NCI-H146 treated with DMSO at 0.1 percent for 48 hours (cell line): Measurements from ENCODE around the gene NDUFA13.

ENCODE experiments used
- DNase-seq: peaks from one replicate; lab custom pipeline; 2025; ENCODE audit not compliant: unreplicated experiment; lab: John Stamatoyannopoulos, UW

NDUFA13 gene

GRCh38 chr19:19506592-19506991, 9.4 kb upstream of the NDUFA13 start:
- no peak for DNase-seq

- DNase-seq: no peak
Measured at GRCh38 chr19:19507354-19507753, 8.7 kb upstream of the NDUFA13 start.

- DNase-seq: no peak
Measured at GRCh38 chr19:19508217-19508616, 7.8 kb upstream of the NDUFA13 start.

GRCh38 chr19:19510432-19510831, 5.6 kb upstream of the NDUFA13 start:
- no peak for DNase-seq

- DNase-seq: no peak
Measured at GRCh38 chr19:19513682-19514081, 2.3 kb upstream of the NDUFA13 start.

GRCh38 chr19:19514215-19514657, 1.8 kb upstream of the NDUFA13 start:
- no peak for DNase-seq

DNA sequence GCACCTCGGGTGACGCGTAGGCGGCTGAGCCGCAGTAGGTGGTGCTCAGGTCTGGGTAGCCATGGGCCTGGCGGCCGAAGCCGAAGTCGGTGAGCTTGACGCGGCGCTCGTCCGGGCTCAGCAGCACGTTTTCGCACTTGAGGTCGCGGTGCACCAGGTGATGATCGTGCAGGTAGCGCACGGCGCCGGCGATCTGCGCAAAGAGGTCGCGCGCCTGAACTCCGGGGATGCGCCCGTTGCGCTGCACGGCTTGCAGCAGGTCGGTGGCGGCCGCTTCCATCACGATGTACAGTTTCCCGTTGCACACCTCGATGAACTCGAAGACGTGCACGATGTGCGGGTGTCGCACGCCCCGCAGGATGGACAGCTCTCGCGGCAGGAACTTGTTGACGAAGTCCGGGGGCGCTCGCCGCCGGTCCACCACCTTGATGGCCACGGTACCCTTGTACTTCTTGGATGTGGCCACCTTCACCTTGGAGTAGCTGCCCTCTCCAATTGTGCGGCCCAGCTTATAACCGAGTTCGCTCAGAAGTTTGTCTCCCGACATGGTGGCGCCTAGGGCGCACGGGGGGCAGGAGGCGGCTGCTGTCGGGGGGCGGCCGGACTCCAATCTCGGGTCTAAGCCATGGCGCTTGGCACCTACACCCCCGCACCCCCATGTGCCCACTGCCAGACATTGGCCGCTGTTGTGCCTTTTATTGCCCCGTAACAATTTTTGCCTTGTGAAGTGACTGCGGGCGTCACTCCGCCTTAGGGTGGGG, 964 bp upstream of the NDUFA13 start, which contains the start of gene TSSK6:
TSS of gene TSSK6 (minus strand) at position 668 of the 761 bp plus-strand sequence. CDS start at position 547, 121 bp downstream.
- no peak for DNase-seq

- no peak for DNase-seq
Measured at GRCh38 chr19:19517235-19517619, 1.2 kb downstream of the NDUFA13 start.

GRCh38 chr19:19520989-19521388, 5.0 kb downstream of the NDUFA13 start:
- DNase-seq: no peak

GRCh38 chr19:19523177-19523576, 7.2 kb downstream of the NDUFA13 start:
- DNase-seq: no peak

- no peak for DNase-seq
Measured at GRCh38 chr19:19524053-19524452, 8.0 kb downstream of the NDUFA13 start.

- DNase-seq: no peak
Measured at GRCh38 chr19:19525611-19526380, 9.8 kb downstream of the NDUFA13 start.

DNA sequence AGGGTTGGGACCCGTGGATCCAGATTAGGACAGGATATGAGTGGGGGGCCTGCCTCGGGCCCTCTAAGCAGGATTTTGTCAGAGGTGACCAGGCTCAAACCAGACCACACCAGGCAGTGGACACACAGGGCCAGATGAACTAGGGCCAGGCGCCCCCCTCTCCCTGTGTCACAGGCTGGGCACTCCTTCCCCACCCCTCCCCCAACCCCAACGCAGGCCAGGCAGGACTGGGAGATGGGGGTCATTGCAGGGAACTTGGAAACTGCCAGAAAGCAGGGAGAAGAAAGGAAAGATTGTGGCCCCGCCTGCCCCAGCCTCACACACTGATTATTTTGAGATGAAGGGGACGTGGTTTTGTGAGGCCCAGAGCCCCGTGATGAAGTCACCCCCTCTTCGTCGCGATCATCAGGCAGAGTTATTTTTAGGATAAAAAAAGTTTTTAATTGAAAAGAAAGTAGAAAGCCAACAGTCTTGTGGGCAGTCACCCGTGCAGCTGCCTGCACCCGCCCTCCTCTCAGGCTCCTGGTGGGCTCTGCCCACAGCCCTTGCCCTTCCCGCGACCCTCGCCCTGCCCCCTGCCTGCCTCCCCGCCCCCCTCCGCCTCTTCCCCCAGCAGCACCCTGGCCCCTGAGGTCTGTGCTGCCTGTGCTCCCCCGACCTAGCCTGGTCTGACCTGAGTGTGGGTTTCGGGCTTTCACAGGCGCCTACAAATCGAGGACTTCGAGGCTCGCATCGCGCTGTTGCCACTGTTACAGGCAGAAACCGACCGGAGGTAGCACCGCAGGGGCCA, 10.8 kb downstream of the NDUFA13 start:
- no peak for DNase-seq

DNA sequence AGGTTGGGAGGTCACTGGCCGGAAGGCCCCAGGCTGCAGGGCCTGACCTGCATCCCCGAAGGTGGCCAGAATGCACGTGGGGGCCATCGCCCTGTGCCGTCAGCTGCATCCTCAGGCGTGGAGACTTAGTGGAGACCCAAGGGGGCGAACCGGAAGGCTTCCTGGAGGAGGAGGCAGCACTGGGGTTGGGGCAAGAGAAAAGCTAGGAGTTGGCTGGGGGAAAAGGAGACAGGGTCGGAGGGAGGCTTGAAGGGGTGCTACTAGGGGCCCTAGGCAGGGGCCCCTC, 11.3 kb downstream of the NDUFA13 start:
- no peak for DNase-seq

- DNase-seq: no peak
Measured at GRCh38 chr19:19527674-19528625, 11.9 kb downstream of the NDUFA13 start.

DNA sequence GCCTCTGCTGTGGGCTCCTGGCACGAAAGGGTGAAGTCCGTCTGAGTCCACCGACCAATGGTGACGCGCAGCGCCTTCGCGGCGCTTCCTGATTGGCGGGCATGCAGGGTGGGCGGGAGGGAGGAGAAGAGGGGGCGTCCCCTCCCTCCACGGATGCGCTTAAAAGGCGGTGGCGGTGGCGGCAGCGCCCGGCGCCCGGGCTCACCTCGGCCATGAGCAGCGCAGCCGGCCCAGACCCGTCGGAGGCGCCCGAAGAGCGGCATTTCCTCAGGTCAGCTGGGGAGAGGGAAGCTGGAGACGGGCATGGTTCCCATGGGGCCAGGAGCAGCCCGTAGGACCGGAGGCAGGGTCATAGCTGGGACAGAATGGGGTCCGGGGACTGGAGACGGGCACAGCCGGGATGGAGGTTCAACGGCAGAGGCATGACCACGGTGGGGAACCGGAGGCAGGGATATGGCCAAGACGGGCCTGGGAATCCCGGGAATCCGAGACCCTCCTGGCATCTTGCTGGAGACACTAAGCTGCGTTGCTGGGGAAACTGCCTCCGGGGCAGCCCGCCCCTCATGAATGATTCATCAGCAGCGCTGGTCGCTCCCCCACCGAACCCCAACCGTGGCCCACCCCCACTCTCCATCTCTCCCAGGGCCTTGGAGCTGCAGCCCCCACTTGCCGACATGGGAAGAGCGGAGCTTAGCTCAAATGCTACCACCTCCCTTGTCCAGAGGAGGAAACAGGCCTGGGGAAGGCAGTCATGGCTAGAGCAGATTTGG, 12.9 kb downstream of the NDUFA13 start, which contains the start of gene YJEFN3:
TSS of gene YJEFN3 (plus strand) at position 191 of the 770 bp plus-strand sequence. CDS start at position 213, 22 bp downstream.
- no peak for DNase-seq

GRCh38 chr19:19529783-19530422, 13.9 kb downstream of the NDUFA13 start:
- DNase-seq: no peak

DNA sequence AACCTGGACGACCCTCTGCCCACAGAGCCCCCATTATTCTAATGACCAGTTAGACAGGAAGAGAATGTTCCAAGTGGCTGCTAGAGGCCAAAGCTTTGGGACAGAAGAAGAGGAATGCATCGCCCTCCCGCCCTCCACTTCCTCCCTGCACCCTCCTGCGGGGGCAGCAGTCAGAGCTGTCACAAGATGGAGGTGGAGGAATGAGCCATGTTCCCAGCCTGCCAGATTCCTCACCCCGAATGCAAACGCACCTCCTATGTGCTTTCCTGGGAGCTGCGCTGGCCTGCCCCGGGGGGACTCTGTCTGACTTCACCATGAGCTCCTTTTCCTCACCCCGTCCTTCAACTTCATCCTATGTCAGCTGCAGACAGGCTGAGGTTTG, 14.4 kb downstream of the NDUFA13 start:
- DNase-seq: no peak

GRCh38 chr19:19530889-19531288, 14.9 kb downstream of the NDUFA13 start:
- DNase-seq: no peak
